Kidney glomerular epithelial cell (primary cell): ENCODE data around the gene MAGEC2.

Experiments
- DNase-seq: peaks from one replicate; lab custom pipeline; 2025; lab: John Stamatoyannopoulos, UW

The MAGEC2 gene

DNA sequence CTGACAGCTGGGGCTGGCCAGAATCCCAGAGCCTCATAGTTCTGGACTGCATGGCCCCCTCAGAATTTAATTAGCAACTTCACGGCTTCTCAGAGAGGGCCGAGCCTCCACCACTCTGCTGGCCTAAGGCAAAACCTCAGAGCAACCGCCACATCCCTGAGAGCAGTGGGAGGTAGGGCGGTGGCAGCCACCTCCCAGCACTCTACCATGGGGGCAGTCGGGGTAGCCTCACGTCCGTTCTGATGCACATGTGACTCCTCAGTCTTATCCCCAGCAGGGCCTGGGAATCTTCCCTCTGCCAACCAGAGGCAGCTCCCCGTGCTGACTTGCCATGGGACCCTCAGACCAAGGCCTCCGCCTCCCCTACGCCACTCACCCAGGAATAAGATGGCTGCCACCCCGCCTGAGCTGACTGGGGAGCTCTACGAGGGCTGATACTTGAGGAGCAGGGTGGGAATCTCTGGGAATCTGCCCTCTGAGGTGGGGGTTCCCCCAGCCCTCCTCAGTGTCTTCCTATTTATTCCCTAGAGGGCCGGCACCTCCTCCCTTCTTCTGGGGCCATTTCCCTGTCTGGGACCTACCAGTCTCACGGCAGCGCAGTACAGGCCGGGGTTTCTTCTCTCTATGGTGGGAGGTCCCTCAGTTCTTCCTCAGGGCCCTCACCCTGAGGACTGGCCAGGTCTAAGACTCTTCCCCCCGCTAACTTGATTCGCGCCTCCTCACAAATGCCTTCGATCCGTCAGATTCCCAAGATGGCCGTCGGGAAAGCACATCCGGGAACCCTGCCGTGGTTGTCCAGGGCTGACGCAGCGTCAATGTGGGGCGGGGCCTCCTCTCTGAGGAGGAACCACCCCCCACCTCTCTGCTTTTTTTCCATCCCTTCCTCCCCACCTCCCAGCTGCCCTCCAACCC lies at the start of gene MAGEC2:
Gene MAGEC2 (minus strand): TSS at position 769 of the 912 bp plus-strand sequence. CDS start 1,303 bp downstream, outside the sequence.
- DNase-seq: no peak

GRCh38 chrX:142251680-142252079 lies 46.6 kb upstream of the MAGEC2 start:
- no peak for DNase-seq

GRCh38 chrX:142251202-142251601 lies 46.1 kb upstream of the MAGEC2 start:
- no peak for DNase-seq

- no peak for DNase-seq
Observed at GRCh38 chrX:142250502-142250901, 45.4 kb upstream of the MAGEC2 start.

- DNase-seq: no peak
Observed at GRCh38 chrX:142249721-142250120, 44.6 kb upstream of the MAGEC2 start.

DNA sequence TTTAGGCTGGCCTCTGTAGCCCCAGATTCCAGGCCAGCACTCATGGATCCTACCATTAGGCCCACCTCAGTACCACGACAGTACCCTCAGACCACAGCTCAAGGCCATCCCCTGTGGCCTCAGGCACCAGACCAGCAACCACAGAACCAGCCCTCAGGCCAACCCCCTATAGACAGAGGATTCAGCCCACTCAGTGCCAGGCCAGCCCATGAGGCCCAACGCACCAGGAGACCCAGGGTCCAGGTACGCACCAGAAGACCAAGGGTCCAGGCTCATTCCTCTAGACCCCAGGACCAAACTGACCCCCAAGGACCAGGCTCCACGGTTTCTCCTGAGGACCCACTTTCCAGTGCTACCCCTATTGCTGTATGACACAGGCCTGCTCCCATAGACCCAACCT lies 39.5 kb upstream of the MAGEC2 start:
- no peak for DNase-seq

GRCh38 chrX:142238536-142238935 lies 33.4 kb upstream of the MAGEC2 start:
- no peak for DNase-seq

GRCh38 chrX:142233400-142233799 lies 28.3 kb upstream of the MAGEC2 start:
- no peak for DNase-seq

DNA sequence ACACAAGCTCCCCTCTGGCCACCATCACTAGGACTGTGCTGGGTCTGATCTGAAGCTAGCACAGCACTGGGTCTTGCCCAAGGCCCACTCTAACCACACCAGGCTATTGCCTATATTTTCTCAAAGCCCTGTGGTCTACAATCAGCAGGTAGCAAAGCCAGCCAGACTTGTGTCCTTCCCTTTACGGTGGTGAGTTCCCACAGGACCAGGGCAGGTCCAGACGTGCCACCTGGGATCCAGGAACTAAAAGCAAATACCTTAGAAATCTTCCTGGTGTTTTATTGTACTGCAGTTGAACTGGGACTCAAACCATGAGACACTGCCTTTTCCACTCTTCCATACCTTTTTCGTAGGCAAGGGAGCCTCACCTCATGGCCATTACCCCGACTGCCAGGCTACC lies 9.0 kb upstream of the MAGEC2 start:
- DNase-seq: no peak

DNA sequence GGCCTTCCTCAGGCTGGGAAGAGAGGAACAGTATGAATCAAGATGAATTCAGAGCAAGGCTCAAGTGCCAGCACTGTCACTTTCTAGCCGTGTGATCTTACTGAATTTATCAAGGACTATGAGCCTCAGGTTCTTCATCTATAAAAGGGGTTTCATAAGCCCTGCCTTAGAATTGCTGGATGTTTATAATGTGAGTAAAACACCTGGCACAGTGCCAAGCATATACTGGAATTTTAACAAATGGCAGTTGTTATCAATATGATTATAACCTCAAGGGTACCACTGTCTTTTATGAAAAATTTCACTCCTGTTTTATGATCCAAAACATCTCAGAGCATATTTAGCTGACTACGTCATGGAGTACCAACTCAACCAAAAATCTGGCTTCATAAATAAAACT lies 4.0 kb downstream of the MAGEC2 start:
- no peak for DNase-seq

- DNase-seq: no peak
Observed at GRCh38 chrX:142186103-142186502, 19.0 kb downstream of the MAGEC2 start.

DNA sequence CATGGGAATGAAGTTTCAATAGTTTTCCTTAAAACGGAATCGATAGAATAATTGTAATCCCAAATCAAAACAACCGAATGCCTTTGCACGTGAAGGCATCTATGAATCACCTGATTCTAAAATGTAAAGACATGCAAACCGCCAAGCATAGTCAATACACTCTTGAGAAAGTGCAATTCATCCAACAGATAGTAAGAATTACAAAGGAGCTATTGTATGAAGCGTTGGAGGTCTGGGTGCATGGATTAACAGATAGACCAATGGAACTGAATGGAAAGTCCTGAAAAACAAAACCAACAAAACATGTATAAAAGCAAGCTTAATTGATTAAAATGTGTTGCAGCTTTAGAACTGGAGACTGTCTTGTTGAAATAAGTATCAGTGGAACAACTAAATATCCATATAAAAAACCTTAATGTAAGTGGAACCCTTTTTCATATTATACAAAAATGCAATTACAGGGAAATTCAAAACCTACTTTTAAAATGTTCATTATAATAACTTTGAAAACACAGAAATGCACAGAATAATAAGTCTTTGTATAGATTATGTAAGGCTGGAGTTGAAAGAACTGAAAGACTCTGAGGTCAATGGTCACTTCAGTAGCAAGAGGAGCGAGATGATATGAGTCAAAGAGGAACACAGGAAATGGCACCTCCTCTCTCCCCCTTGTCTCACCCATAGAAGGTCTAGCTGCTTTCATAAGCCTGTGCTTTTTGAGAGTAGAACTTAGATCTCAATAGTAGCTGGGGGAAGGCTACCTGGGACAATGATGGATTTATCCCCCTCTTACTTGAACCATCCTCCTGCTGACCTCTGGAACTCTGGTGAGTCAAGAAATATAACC lies 20.1 kb downstream of the MAGEC2 start:
- DNase-seq: no peak

DNA sequence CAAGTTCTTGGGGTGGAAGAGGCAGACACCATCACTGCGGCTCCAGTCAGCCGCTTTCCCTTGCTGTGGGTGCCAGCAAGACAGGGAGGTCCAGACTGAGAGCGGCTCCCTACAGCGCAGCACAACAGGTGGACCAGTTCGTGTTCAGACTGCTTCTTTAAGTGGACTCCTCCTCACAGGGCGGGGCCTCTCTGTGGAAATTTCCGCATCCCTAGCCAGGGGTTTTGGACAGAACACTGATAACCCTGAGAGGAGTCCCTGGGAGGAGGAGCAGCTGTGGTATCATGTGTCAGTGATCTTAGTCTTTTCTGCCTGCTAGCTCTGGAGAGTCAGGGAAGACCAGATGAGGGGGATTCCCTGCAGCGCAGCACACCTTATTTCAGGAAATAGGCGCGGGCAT lies 48.5 kb downstream of the MAGEC2 start:
- DNase-seq: no peak
